GM12891 (cell line): ENCODE measurements around the gene ARID2.

Experiments
- PAX5 ChIP-seq: IDR thresholded peaks from 2 replicates; pipeline ENCODE4 v1.6.1; 2011; ENCODE audit warnings: low read length, moderate library complexity, mild to moderate bottlenecking; ENCODE audit not compliant: insufficient read depth, severe bottlenecking
- POLR2A ChIP-seq: IDR thresholded peaks from 2 replicates; pipeline ENCODE4 v1.6.1; 2011; ENCODE audit warnings: low read depth, low read length, control low read depth
- POLR2AphosphoS5 ChIP-seq: IDR thresholded peaks from 2 replicates; pipeline ENCODE4 v1.6.1; 2011; ENCODE audit warnings: low read depth, low read length, control low read depth
- POU2F2 ChIP-seq: IDR thresholded peaks from 2 replicates; pipeline ENCODE4 v1.6.1; 2011; ENCODE audit warnings: low read depth, mild to moderate bottlenecking, control low read depth, low read length, moderate library complexity
- TAF1 ChIP-seq: IDR thresholded peaks from 2 replicates; pipeline ENCODE4 v1.6.1; 2011; ENCODE audit warnings: low read depth, low read length, control low read depth

- TF ChIP-seq POLR2AphosphoS5 (no peak), POLR2A (no peak), TAF1 (no peak), PAX5 (no peak), POU2F2 (no peak)
These were observed 178.4 kb downstream of the ARID2 start for GRCh38 chr12:45907955-45908354.
